PC-3 (cell line): Measurements from ENCODE around the gene TRPM8. TPM values are rescaled to one million over a fixed set of nuclear protein-coding genes. Genes with fewer than 3 reads are reported as not detected.

Experiments used
- ATAC-seq: fragments of 200-7000 bp; cut with Tn5 transposase; 2 replicates; pipeline ENCODE4 v1.9.1; 2020; ENCODE audit warnings: mild to moderate bottlenecking, moderate library complexity
- BruUV-seq: library from RNA; stranded (reverse); fragments of 400-500 nt; replicated peaks from 2 replicates; lab custom pipeline; 2021; lab: Mats Ljungman, UMichigan
- CTCF ChIA-PET: fragments of 300-600 bp; sonication (Branson Sonifier 250); formaldehyde crosslinking; loops from one replicate; lab custom pipeline; 2022; ENCODE audit warnings: antibody characterized with exemption; lab: Charles Lee
- POLR2A ChIA-PET: fragments of 300-600 bp; sonication (Branson Sonifier 250); formaldehyde crosslinking; loops from one replicate; lab custom pipeline; 2022; ENCODE audit warnings: antibody characterized with exemption; ENCODE audit not compliant: unreplicated experiment; lab: Charles Lee
- DNase-seq: peaks from one replicate; pipeline ENCODE4 v3.0.0-alpha.2; 2015
- H2AFZ ChIP-seq: fragments of 300-600 bp; sonication (generic); 2 replicates; pipeline ENCODE4 v1.6.0; 2016; ENCODE audit warnings: antibody characterized with exemption, low read length
- H3F3A ChIP-seq: fragments of 300-600 bp; sonication (generic); one replicate; pipeline ENCODE4 v1.6.0; 2017; ENCODE audit warnings: antibody characterized with exemption, low read length, control low read depth, mild to moderate bottlenecking; ENCODE audit not compliant: unreplicated experiment
- H3K27ac ChIP-seq: fragments of 300-600 bp; sonication (generic); 2 replicates; pipeline ENCODE4 v1.5.1; 2016; ENCODE audit warnings: mild to moderate bottlenecking, low read length
- H3K27me3 ChIP-seq: fragments of 300-600 bp; sonication (generic); 2 replicates; pipeline ENCODE4 v1.6.1; 2016; ENCODE audit warnings: low read length, mixed read lengths
- H3K36me3 ChIP-seq: fragments of 300-600 bp; sonication (generic); 2 replicates; pipeline ENCODE4 v1.6.1; 2016; ENCODE audit warnings: low read depth, mixed run types, low read length, mixed read lengths
- H3K4me1 ChIP-seq: fragments of 300-600 bp; sonication (generic); 2 replicates; pipeline ENCODE4 v1.5.1; 2016; ENCODE audit warnings: low read length; ENCODE audit not compliant: insufficient read depth
- H3K4me2 ChIP-seq: fragments of 300-600 bp; sonication (generic); 2 replicates; pipeline ENCODE4 v1.6.0; 2016; ENCODE audit warnings: low read length
- H3K4me3 ChIP-seq: fragments of 300-600 bp; sonication (generic); 2 replicates; pipeline ENCODE4 v1.5.1; 2016; ENCODE audit warnings: mild to moderate bottlenecking, low read length, mixed read lengths
- H3K79me2 ChIP-seq: fragments of 300-600 bp; sonication (generic); 2 replicates; pipeline ENCODE4 v1.6.1; 2017; ENCODE audit warnings: low read length, mixed read lengths
- H3K9ac ChIP-seq: fragments of 300-600 bp; sonication (generic); 2 replicates; pipeline ENCODE4 v1.6.0; 2016; ENCODE audit warnings: mild to moderate bottlenecking, low read length
- H3K9me2 ChIP-seq: fragments of 300-600 bp; sonication (generic); replicated peaks from 2 replicates; pipeline ENCODE4 v1.6.1; 2016; ENCODE audit warnings: mixed run types, low read length, mixed read lengths
- H3K9me3 ChIP-seq: fragments of 300-600 bp; sonication (generic); 2 replicates; pipeline ENCODE4 v1.6.1; 2016; ENCODE audit warnings: low read length, mixed read lengths
- H4K20me1 ChIP-seq: fragments of 300-600 bp; sonication (generic); 2 replicates; pipeline ENCODE4 v1.6.1; 2016; ENCODE audit warnings: low read length, mixed read lengths
- CTCF ChIP-seq: fragments of 300-600 bp; sonication (generic); conservative IDR thresholded peaks from 2 replicates; pipeline ENCODE4 v1.5.1; 2017; ENCODE audit warnings: antibody characterized with exemption, low read depth, mild to moderate bottlenecking, low read length
- EZH2 ChIP-seq: fragments of 300-600 bp; sonication (generic); IDR thresholded peaks from one replicate; pipeline ENCODE4 v1.6.1; 2017; ENCODE audit warnings: antibody characterized with exemption, mild to moderate bottlenecking, low read length; ENCODE audit not compliant: unreplicated experiment
- EZH2phosphoT487 ChIP-seq: fragments of 300-600 bp; sonication (generic); IDR thresholded peaks from 2 replicates; pipeline ENCODE4 v1.6.1; 2018; ENCODE audit warnings: mild to moderate bottlenecking, antibody characterized with exemption, low read length, borderline replicate concordance
- intact Hi-C: fragments of 100-400 bp; cut with micrococcal nuclease; formaldehyde crosslinking; loops from 2 replicates; pipeline ENCODE4 v1.9.0; 2023
- total RNA-seq: library from RNA; depleted of rRNA; stranded (reverse); fragments of >200 nt; gene quantifications from 2 replicates; pipeline ENCODE4 v1.2.3, GENCODE V29; 2014

The TRPM8 gene
- total RNA-seq, 1 experiment from 2014 or later = not detected

GRCh38 chr2:234060236-234060635 lies 143.1 kb downstream of the TRPM8 start:
- ChIA-PET POLR2A (no interaction called here), CTCF (no interaction called here)
- BruUV-seq = no TSS peak
- intact Hi-C loops = no loop called here
- Histone ChIP-seq H4K20me1 (no peaks in the 10 kb centered on the region), H3F3A (no peaks in the 10 kb centered on the region), H3K9me2 (no peaks in the 10 kb centered on the region), H3K36me3 (no peaks in the 10 kb centered on the region), H3K9me3 (no peaks in the 10 kb centered on the region), H3K27me3 (no peaks in the 10 kb centered on the region), H3K79me2 (no peaks in the 10 kb centered on the region), H3K4me3 (no peak overlapping the region), H3K4me1 (0 out of 2 replicates have a peak, but pooled peaks cover 3% of the 10 kb centered on the region), H3K27ac (no peak overlapping the region), H2AFZ (no peak overlapping the region), H3K4me2 (no peak overlapping the region), H3K9ac (no peak overlapping the region)
- ATAC-seq (no peak), DNase-seq (no peak)
- TF ChIP-seq EZH2 (no peak), EZH2phosphoT487 (no peak), CTCF (no peak)

GRCh38 chr2:234061624-234062257 lies 144.6 kb downstream of the TRPM8 start:
- Histone ChIP-seq H3K79me2 (no peaks in the 10 kb centered on the region), H3K27me3 (no peaks in the 10 kb centered on the region), H3F3A (no peaks in the 10 kb centered on the region), H3K9ac (no peak overlapping the region), H3K36me3 (no peaks in the 10 kb centered on the region), H4K20me1 (no peaks in the 10 kb centered on the region), H3K27ac (no peak overlapping the region), H3K9me3 (no peaks in the 10 kb centered on the region), H2AFZ (no peak overlapping the region), H3K4me3 (no peak overlapping the region), H3K9me2 (no peaks in the 10 kb centered on the region), H3K4me1 (0 out of 2 replicates have a peak, but pooled peaks cover 2% of the 10 kb centered on the region), H3K4me2 (no peak overlapping the region)
- POLR2A ChIA-PET = no interaction called here
- no TSS peak for BruUV-seq
- DNase-seq = no peak
- CTCF ChIA-PET = no interaction called here
- ATAC-seq = no peak
- intact Hi-C loops = no loop called here
- TF ChIP-seq EZH2phosphoT487 (no peak), CTCF (no peak), EZH2 (no peak)

- H3K9me3 ChIP-seq = no peaks in the 10 kb centered on the region
- DNase-seq (no peak), ATAC-seq (no peak)
- no peak overlapping the region for H2AFZ ChIP-seq
- H3K27ac ChIP-seq = no peak overlapping the region
- H3K27me3 ChIP-seq = no peaks in the 10 kb centered on the region
- H3K4me3 ChIP-seq = no peak overlapping the region
- H3K79me2 ChIP-seq = no peaks in the 10 kb centered on the region
- ChIA-PET CTCF (no interaction called here), POLR2A (no interaction called here)
- H3F3A ChIP-seq = no peaks in the 10 kb centered on the region
- no TSS peak for BruUV-seq
- intact Hi-C loops = no loop called here
- no peaks in the 10 kb centered on the region for H3K36me3 ChIP-seq
- no peak for TF ChIP-seq EZH2phosphoT487
- no peak for TF ChIP-seq CTCF
- no peaks in the 10 kb centered on the region for H3K9me2 ChIP-seq
- no peaks in the 10 kb centered on the region for H4K20me1 ChIP-seq
- H3K9ac ChIP-seq = no peak overlapping the region
- H3K4me1 ChIP-seq = no peaks in the 10 kb centered on the region
- no peak overlapping the region for H3K4me2 ChIP-seq
These were observed 149.4 kb downstream of the TRPM8 start for GRCh38 chr2:234066587-234066986.
